ENCODE results near the gene NTNG1.

GRCh38 chr1:107379826-107380225 lies 239.0 kb downstream of the NTNG1 start:
- TF ChIP-seq GATA2 (IDR thresholded peaks at IDR 0.05; ENCODE audit: low read depth, low read length), result no peak
- TF ChIP-seq GATA3 (IDR thresholded peaks at IDR 0.05; ENCODE audit: low read depth, low read length), result no peak

Data from SH-SY5Y (cell line).